Activated B cell treated with CpG ODN at 0.5 μM for 24 hours (primary cell): ENCODE results near the gene PI4KA. TPM values are rescaled to one million over a fixed set of nuclear protein-coding genes. Genes with fewer than 3 reads are reported as not detected.

Source experiments
- ATAC-seq: fragments of 200-7000 bp; cut with Tn5 transposase; one replicate; pipeline ENCODE4 v1.10.0; 2021; ENCODE audit warnings: low read depth, mild to moderate bottlenecking, moderate library complexity
- CTCF ChIA-PET: fragments of 350-600 bp; sonication (Branson Sonifier 250); formaldehyde crosslinking; loops from one replicate; lab custom pipeline; 2021; ENCODE audit warnings: antibody characterized with exemption; lab: Charles Lee
- POLR2A ChIA-PET: fragments of 350-600 bp; sonication (Branson Sonifier 250); formaldehyde crosslinking; loops from one replicate; lab custom pipeline; 2021; ENCODE audit warnings: antibody characterized with exemption; lab: Charles Lee
- DNase-seq: peaks from one replicate; pipeline ENCODE4 v3.0.0; 2022
- H3K27ac Mint-ChIP-seq: one replicate; pipeline ENCODE4 v1.8.0; 2020; ENCODE audit warnings: mixed read lengths
- H3K27me3 Mint-ChIP-seq: one replicate; pipeline ENCODE4 v1.8.0; 2021; ENCODE audit warnings: mixed read lengths
- H3K36me3 Mint-ChIP-seq: one replicate; pipeline ENCODE4 v1.8.0; 2021; ENCODE audit warnings: low read depth, mixed read lengths
- H3K4me1 Mint-ChIP-seq: one replicate; pipeline ENCODE4 v1.8.0; 2021; ENCODE audit warnings: mixed read lengths
- H3K4me3 Mint-ChIP-seq: one replicate; pipeline ENCODE4 v1.8.0; 2020; ENCODE audit warnings: mild to moderate bottlenecking, mixed read lengths
- H3K9me3 Mint-ChIP-seq: one replicate; pipeline ENCODE4 v1.8.0; 2020; ENCODE audit warnings: mixed read lengths
- intact Hi-C: fragments of 100-400 bp; cut with micrococcal nuclease; formaldehyde crosslinking; loops from one replicate; pipeline ENCODE4 v1.15.1; 2024
- total RNA-seq: library from RNA; stranded (reverse); gene quantifications from 2 replicates; pipeline ENCODE4 v1.2.3, GENCODE V29; 2022
- TF ChIP-seq, protein P1 (sequence below): fragments of 200-600 bp; IDR thresholded peaks from one replicate; pipeline ENCODE4 v1.8.0; 2022; ENCODE audit warnings: antibody characterized with exemption, mild to moderate bottlenecking

PI4KA gene
- total RNA-seq, 1 donor from 2014 or later = 114 TPM

DNA sequence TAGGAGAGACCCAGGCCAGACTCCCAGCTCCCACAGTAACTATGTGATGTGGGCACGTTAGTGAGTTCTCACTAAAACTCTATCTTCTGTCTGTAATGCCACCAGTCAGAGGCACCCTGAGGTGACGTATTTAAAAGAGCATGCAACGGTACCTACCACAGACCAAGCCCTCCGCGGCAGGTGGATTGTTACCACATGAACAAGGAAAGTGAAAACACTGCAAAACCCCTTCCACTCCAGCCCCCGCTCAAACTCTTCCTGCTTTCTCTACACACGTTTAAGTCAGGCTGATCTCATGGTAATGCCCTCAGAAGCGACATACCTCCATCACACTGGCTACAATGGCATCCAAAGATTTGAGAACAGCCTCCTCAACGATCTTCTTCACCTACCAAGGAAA, 48.0 kb downstream of the PI4KA start:
- no peaks in the 10 kb centered on the region for H3K27me3 Mint-ChIP-seq
- H3K36me3 Mint-ChIP-seq = peaks cover 81% of the 10 kb centered on the region
- no peaks in the 10 kb centered on the region for H3K9me3 Mint-ChIP-seq
- DNase-seq = no peak
- ChIA-PET CTCF (no interaction called here), POLR2A (interaction anchor here (0.7 kb wide), 1 partner anchor 1674 kb away, joined by 3 read pairs; no protein-coding TSS in a partner anchor)
- intact Hi-C loops = no loop called here
- no peak overlapping the region for H3K27ac Mint-ChIP-seq
- ATAC-seq = no peak
- H3K4me3 Mint-ChIP-seq = no peak overlapping the region
- TF ChIP-seq, protein P1, sequence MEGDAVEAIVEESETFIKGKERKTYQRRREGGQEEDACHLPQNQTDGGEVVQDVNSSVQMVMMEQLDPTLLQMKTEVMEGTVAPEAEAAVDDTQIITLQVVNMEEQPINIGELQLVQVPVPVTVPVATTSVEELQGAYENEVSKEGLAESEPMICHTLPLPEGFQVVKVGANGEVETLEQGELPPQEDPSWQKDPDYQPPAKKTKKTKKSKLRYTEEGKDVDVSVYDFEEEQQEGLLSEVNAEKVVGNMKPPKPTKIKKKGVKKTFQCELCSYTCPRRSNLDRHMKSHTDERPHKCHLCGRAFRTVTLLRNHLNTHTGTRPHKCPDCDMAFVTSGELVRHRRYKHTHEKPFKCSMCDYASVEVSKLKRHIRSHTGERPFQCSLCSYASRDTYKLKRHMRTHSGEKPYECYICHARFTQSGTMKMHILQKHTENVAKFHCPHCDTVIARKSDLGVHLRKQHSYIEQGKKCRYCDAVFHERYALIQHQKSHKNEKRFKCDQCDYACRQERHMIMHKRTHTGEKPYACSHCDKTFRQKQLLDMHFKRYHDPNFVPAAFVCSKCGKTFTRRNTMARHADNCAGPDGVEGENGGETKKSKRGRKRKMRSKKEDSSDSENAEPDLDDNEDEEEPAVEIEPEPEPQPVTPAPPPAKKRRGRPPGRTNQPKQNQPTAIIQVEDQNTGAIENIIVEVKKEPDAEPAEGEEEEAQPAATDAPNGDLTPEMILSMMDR = no peak
- H3K4me1 Mint-ChIP-seq = peaks cover 10% of the 10 kb centered on the region

DNA sequence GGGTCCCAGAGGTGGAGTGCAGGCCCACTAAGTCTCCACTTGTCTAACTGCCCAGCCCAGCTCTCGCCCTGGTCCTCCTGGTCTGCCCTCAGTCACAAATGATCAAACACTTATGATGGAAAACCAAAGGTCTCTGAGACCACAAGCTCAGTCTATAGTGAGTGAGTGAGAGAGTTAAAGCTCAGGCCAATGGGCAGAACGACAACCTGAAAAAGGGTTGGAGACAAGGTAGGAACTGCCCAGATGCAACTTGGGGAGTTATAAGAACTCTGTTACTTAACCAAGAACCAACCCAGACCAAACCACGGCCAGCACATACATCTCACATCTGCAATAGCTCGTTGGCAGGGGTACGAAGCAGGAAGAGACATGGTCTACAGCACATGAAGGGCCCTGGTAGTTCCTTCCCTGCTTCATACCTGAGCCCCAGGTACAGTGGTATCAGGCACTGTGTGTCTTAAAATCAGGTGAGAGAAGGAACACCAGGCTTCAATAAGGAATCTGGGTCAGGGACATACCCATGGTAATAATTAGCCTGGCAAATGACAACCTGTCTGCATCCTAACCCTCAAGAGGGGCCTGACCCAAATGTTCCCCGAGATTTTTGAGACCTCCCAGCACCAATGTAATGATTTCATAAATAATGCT, 48.9 kb downstream of the PI4KA start:
- ATAC-seq (no peak), DNase-seq (no peak)
- TF ChIP-seq, protein P1 = no peak
- no peaks in the 10 kb centered on the region for H3K27me3 Mint-ChIP-seq
- H3K9me3 Mint-ChIP-seq = no peaks in the 10 kb centered on the region
- H3K27ac Mint-ChIP-seq = no peak overlapping the region
- ChIA-PET POLR2A (no interaction called here), CTCF (no interaction called here)
- intact Hi-C loops = no loop called here
- H3K36me3 Mint-ChIP-seq = peaks cover 85% of the 10 kb centered on the region
- H3K4me3 Mint-ChIP-seq = no peak overlapping the region
- H3K4me1 Mint-ChIP-seq = peaks cover 10% of the 10 kb centered on the region

DNA sequence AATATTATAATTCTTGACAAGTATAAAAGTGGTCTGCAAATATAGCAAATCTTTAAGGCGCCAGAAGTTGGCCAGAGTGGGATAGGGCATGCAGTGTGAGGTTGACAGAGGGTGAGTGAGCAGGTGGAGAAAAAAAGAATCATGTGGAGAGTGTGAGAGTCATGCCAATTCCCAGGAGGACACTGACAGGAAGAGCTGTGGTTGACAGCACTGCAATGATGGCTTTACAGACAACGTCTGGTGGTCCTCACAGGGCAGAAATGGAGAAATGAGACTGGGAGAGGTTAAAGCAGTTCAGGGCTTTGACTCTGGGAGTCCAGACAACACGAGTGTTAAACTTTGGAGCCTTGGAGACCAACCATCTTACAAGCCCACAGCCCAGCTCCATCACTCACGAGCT, 49.8 kb downstream of the PI4KA start:
- POLR2A ChIA-PET = no interaction called here
- H3K36me3 Mint-ChIP-seq = peaks cover 89% of the 10 kb centered on the region
- H3K27me3 Mint-ChIP-seq = no peaks in the 10 kb centered on the region
- intact Hi-C loops = no loop called here
- TF ChIP-seq, protein P1 = no peak
- DNase-seq (no peak), ATAC-seq (peak; percentile 25)
- H3K9me3 Mint-ChIP-seq = no peaks in the 10 kb centered on the region
- CTCF ChIA-PET = no interaction called here
- no peak overlapping the region for H3K4me3 Mint-ChIP-seq
- H3K4me1 Mint-ChIP-seq = peaks cover 10% of the 10 kb centered on the region
- no peak overlapping the region for H3K27ac Mint-ChIP-seq

DNA sequence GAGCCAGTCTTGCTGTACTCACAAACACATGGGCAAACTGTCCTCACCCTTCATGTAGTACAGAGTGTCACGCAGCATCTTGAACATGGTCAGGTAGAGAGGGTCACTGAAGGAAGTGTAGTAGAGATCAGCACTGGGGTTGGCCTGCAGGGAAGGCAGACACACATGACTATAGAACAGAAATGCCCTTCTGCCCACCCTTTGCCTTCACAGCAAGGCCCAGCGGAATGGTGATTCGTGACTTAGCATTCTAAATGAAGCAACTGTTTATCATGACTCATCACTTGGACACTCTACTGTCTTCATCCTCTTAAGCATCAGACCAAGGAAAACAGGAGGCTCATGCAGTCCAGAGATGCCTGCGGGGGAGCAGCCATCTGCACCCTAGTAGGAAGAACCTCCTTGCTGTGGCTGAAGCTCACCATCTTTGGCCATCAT, 51.3 kb downstream of the PI4KA start:
- no peak overlapping the region for H3K4me3 Mint-ChIP-seq
- POLR2A ChIA-PET = no interaction called here
- DNase-seq = no peak
- ATAC-seq = no peak
- intact Hi-C loops = no loop called here
- H3K9me3 Mint-ChIP-seq = no peaks in the 10 kb centered on the region
- CTCF ChIA-PET = no interaction called here
- no peak overlapping the region for H3K27ac Mint-ChIP-seq
- H3K4me1 Mint-ChIP-seq = peaks cover 10% of the 10 kb centered on the region
- peaks cover 91% of the 10 kb centered on the region for H3K36me3 Mint-ChIP-seq
- TF ChIP-seq, protein P1 = no peak
- H3K27me3 Mint-ChIP-seq = no peaks in the 10 kb centered on the region

DNA sequence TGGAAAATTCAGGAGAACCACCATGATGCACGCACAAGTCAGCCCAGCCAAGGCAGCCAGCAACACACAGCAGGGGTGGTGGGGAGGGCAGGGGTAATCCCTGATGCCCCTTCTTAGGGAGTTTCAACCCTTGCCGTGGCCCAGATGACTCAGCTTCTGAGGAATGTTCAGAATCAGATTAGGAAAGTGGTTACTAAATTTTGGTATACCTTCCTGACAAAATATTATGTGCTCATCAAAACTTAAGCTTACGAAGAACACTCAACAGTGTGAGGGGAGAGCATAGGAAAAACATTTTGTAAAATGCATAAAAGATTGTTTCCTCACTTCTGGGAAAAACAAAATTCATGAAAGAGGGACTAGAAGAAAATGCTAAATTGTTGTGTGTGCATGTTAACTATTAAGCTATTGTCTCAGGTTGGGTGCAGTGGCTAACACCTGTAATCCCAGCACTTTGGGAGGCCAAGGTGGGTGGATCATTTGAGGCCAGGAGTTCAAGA, 52.6 kb downstream of the PI4KA start:
- ChIA-PET CTCF (no interaction called here), POLR2A (no interaction called here)
- Mint-ChIP-seq H3K4me3 (no peak overlapping the region), H3K27me3 (no peaks in the 10 kb centered on the region), H3K9me3 (no peaks in the 10 kb centered on the region), H3K36me3 (peaks cover 92% of the 10 kb centered on the region), H3K4me1 (peaks cover 10% of the 10 kb centered on the region), H3K27ac (no peak overlapping the region)
- ATAC-seq (no peak), DNase-seq (no peak)
- intact Hi-C loops = no loop called here
- TF ChIP-seq, protein P1 = no peak
